HCT116 (cell line): ENCODE measurements around the gene C1S.

Source experiments
- POLR2AphosphoS5 ChIP-seq: IDR thresholded peaks from 2 replicates; pipeline ENCODE4 v1.6.1; 2011; ENCODE audit warnings: mild to moderate bottlenecking, low read depth, low read length, moderate library complexity
- SIN3A ChIP-seq: IDR thresholded peaks from 2 replicates; pipeline ENCODE4 v1.6.1; 2012; ENCODE audit warnings: low read depth

DNA sequence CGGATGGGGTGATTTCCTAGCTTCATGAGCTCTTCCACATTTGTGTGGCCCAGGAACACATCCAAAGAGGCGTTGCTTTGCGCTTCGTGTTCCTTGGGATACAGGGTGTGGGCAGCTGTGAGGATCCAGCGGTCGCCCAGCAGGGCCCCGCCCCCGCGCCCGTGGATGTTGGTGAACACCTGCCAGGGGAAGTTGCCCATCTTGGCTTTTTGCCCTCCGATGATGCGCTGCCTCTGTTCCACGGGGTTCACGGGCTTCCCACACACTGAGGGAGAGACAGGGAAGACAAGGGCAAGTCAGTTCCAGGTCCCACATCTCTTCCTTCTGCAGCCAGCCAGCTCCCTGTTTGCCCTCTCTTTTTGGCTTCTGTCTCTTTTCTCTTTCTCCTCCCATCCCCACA, 20.5 kb downstream of the C1S start:
- no peak for TF ChIP-seq SIN3A
- TF ChIP-seq POLR2AphosphoS5: no peak
